ENCODE results near the gene LPAR1. TPM values are rescaled to one million over a fixed set of nuclear protein-coding genes. Genes with fewer than 3 reads are reported as not detected.

LPAR1 gene
- total and polyA plus RNA-seq, 2 of the 8 experiments (the other 6 are each of a cell fraction or from before 2014, with no cell fraction given): 3.4 to 5.1 TPM

GRCh38 chr9:110850401-110851135 is 187.7 kb downstream of the LPAR1 start (continued):
- no peak for TF ChIP-seq CBX5 (IDR thresholded peaks at IDR 0.05; ENCODE audit: low read depth, low read length)
- TF ChIP-seq NANOG (IDR thresholded peaks at IDR 0.05; ENCODE audit: insufficient read depth, low read depth, low read length, poor library complexity, severe bottlenecking): no peak
- no peak for TF ChIP-seq BRCA1 (IDR thresholded peaks at IDR 0.05; ENCODE audit: low read depth, low read length)
- no peak for TF ChIP-seq SRF (IDR thresholded peaks at IDR 0.05; ENCODE audit: low read depth, low read length)
- no peak for TF ChIP-seq TCF12 (IDR thresholded peaks at IDR 0.05; ENCODE audit: low read depth, low read length)
- TF ChIP-seq CHD2 (IDR thresholded peaks at IDR 0.05; ENCODE audit: low read length): no peak
- TF ChIP-seq TEAD4 (IDR thresholded peaks at IDR 0.05; ENCODE audit: low read depth, low read length): no peak
- no peak for TF ChIP-seq KDM1A (IDR thresholded peaks at IDR 0.05; ENCODE audit: borderline replicate concordance, low read length)
